ENCODE data around the gene POLR1C. TPM values are rescaled to one million over a fixed set of nuclear protein-coding genes. Genes with fewer than 3 reads are reported as not detected.
"Not testable (repeated sequence)": the region's sequence is repeated elsewhere in the genome, so short reads cannot be mapped to it uniquely, and the experiment has no call there.

Gene POLR1C
- total RNA-seq (2014; rRNA removed; shearing (Covaris generic)): 42.4 and 56.0 TPM in 2 replicates

GRCh38 chr6:43516697-43517504 is at the start of gene POLR1C, which contains the start of gene YIPF3:
Gene POLR1C (plus strand): TSS chr6:43517089. CDS start chr6:43517110, 21 bp downstream.
Gene YIPF3 (minus strand): TSS chr6:43516926. CDS start chr6:43516807, 119 bp downstream.
- DNase-seq (ENCODE audit: low spot score): peak; percentile 99

- not testable (repeated sequence) for DNase-seq (ENCODE audit: low spot score)
These were observed 49.6 kb upstream of the POLR1C start for GRCh38 chr6:43467265-43467664.

- DNase-seq (ENCODE audit: low spot score): no peak
These were observed 49.1 kb upstream of the POLR1C start for GRCh38 chr6:43467752-43468151.

- DNase-seq (ENCODE audit: low spot score): no peak
These were observed 48.6 kb upstream of the POLR1C start for GRCh38 chr6:43468240-43468639.

DNA sequence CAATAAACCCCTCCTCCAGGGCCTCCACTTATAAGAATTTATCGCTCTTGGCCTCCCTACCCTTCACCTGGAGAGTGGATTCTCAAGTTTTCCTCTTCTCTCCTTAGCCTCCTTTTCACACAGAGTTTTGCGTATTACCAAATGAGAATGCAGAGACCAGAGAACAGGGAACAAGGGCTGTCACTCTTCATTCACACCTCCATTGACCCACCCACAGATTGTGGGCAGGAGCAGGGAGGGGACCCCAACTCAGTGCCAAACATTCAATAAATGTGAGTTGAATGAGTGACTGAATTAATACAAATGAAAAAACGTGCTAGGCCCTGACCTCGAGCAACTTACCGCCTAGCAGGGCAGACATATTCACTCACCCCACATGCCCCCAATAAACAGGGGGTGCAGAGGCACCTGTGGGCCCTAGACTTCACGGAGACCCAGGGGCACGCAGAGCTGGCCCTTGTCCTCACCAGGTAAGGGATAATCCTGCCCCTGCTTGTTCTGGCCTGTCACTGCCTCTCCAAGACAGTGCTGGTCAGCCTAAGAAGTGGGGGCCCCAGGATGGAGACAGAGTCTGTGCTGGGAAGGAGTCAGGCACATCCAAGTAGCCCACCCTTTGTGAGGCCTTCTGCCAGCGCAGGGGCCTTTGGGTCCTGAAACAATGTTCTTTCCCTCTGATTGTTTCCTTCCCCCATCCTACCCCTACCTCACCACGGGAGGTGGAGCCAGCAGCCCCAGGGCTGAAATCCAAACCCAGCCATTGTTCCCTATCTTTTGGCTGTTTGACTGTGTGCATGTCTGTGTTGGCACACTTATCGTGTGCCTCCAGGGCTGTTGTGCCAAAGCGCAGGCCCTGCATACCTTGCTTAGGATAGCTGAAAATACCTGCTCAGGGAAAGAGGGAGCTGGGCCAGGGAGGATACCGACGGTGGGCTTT is 47.9 kb upstream of the POLR1C start:
- DNase-seq (ENCODE audit: low spot score): no peak

DNA sequence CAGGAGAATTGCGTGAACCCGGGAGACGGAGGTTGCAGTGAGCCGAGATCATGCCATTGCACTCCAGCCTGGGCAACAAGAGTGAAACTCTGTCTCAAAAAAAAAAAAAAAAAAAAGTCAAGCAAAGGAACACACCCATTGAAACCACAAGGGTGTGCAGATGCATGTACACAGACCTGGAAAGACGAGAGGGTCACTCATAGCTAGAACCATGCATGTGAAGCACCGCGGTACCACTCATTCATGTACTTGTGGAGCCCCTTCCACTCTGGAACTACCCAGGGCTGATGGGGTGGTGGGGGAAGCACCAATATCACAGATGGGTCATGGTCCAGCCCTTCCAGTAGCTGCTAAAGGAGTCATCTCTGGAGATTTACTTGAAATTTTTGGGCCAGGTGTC is 46.9 kb upstream of the POLR1C start:
- no peak for DNase-seq (ENCODE audit: low spot score)

- DNase-seq (ENCODE audit: low spot score): peak; percentile 47
These were observed 45.5 kb upstream of the POLR1C start for GRCh38 chr6:43471399-43471798.

GRCh38 chr6:43472515-43472914 is 44.4 kb upstream of the POLR1C start:
- no peak for DNase-seq (ENCODE audit: low spot score)

DNA sequence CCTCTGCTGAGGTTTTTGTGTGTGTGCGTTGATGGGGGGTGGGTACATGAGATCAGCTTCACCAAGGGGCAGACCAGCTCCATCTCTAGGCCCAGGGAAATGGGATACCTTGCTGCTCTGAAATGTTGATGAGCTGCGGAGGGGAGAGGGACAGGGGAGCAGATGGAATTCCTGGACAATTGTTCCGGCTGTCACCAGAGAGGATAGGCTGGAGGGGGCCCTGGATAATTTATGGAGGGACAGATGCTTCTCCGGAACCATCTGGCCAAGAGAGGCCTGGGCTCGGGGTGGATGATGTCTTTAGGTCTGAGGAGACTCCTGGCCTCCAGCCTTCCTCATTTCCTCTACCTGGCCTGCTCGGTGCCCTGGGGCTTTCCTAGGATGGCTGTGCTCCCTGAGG is 41.4 kb upstream of the POLR1C start:
- no peak for DNase-seq (ENCODE audit: low spot score)

DNA sequence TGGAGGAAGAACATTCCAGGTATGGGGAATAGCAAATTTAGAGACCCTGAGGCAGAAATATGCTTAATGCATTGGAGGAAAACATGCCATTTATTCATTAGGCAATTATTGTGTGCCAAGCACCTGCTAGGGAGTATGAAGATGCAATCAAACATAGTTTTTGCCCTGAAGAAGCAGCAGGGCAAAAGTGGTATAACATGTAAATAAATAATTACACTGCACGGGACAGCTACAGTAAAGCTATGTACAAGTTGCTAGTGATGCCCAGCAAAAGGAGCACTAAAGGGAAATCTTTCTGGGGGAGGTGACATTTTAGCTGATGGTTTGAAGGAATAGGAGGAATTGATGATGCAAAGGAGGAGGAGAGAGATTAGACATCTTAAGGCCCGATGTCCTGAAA is 40.1 kb upstream of the POLR1C start:
- DNase-seq (ENCODE audit: low spot score): no peak

DNA sequence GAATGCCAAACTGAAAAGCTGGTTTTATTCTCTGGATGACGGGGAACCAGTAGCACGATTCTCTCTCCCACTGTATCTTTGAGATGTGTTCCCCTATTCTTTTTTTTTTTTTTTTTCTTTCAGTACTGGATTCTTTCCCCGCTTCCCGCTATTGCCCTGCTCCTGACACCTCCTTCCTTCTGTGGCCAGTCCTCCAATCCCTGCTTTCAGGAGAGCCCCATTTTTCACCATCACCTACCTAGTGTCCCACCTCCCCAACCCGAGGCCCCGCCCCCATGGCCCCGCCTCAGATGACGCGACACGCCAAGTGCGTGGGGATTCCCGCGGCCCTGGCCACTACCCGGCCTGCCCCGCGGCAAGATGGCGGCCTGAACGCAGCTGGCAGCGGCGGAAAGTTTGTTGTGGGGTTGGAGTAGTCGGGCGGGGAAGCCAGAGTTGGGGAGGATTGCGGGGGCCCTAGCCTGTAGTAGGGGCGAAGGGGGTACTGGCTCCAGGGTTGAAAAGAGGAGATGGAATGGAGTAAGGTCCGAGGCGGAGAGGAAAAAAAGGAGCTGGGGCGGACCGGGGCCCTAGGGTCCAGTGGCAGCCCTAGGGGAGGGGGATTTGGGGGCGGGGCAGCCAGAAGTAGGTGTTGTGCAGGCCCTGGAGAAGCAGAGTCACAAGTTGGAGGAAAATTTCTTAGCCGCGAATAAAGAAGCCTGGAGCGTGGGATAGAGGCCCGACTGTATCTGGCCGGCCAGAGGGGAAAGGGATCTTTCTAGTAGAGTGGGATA is 39.5 kb upstream of the POLR1C start, which contains the start of gene TJAP1:
TSS of gene TJAP1 (plus strand) at position 336 of the 773 bp plus-strand sequence. CDS start 21,432 bp downstream, outside the sequence.
- peak; percentile 85 for DNase-seq (ENCODE audit: low spot score)

DNA sequence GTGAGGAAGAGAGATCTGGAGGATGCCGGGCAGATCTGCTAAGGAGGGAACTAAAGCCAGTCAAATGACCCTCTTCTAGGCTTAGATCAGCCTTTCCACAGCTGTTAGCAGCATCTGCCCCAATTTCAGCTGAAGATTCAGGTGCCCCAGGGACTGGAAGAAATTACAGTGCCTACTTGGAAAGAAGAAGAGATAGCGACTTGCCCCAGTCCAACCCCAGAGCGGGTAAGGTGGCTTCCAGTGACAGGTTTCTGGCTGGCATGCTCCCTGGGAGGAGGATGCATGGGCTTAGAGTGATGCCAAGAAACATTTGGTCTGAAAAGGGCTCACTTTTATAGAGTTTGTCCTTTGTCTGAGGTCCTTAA is 38.9 kb upstream of the POLR1C start:
- DNase-seq (ENCODE audit: low spot score): peak; percentile 23

GRCh38 chr6:43481075-43481474 is 35.8 kb upstream of the POLR1C start:
- no peak for DNase-seq (ENCODE audit: low spot score)

- no peak for DNase-seq (ENCODE audit: low spot score)
These were observed 35.2 kb upstream of the POLR1C start for GRCh38 chr6:43481591-43482236.

DNA sequence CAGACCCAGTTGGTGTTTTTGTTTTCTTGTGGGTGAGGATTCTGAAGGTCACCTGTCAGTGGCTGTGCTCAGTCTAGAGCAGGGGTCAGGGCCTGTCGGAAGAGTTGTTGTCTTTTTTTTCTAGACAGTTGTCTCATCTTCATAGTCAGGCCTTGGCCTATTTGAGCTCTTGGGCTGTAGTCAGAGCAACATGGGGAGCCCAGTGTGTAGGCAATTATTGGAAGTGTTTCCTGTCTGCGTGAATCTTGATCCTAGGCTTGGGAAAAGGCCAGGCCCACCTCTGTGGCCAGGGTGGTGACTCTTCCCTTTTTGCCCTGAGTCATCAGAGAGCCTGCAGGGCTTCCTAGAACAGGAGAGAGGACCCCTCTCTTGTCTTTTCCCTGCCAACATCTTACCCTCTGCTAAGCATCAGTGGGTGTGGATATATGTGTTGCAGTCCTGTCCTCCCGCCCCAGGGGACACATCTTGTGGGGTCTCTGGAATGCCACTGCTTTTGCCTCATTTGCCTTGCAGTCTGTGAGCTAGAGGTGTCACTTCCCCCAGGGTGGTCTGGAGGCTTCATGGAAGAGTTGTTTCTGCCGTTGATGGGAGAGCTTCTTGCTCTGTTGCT is 28.1 kb upstream of the POLR1C start:
- no peak for DNase-seq (ENCODE audit: low spot score)

- DNase-seq (ENCODE audit: low spot score): no peak
These were observed 27.4 kb upstream of the POLR1C start for GRCh38 chr6:43489277-43490072.

DNA sequence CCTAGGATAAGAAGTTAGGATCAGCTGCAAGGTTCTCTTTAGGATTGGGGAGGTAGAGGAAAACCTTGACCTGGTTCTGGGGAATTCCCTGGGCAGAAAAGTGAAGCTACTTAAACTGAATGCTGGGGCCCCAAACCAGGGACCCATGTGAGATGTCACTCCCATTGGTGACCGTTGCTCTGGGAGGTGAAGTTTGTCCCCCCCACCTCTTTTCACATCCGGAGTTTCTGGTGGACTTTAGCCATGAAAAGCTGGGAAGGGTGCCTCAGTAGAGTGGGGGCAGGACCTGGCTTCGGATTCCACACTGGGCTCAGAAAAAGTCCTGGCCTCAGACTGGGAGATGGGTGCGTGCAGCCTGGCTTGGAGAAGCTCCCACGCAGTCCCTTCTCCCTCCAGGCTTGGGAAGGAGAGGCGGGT is 26.4 kb upstream of the POLR1C start:
- DNase-seq (ENCODE audit: low spot score): no peak

- peak; percentile 60 for DNase-seq (ENCODE audit: low spot score)
These were observed 24.9 kb upstream of the POLR1C start for GRCh38 chr6:43491750-43492661.

DNA sequence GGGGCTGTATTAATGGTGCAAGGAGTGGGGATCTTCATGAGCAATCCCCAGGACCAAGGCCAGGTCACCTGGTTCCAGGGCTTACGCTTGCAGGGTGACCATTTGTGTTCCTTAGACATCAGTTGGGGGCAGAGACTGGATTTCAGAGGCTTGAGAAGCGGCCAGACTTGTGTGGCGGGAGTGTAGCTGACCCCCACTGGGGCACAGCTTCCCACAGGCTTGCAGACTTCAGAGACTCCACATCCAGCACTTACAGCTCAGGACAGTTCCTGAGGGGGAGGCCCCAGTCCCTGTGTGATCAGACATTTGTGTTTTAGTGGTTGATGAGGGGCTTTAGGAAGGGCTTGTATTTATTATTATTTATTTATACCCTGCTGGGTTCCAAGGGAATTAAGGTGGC is 24.2 kb upstream of the POLR1C start:
- no peak for DNase-seq (ENCODE audit: low spot score)

Measured in HT-29 (cell line).